NCI-H526 (cell line): ENCODE results near the gene MTMR8.
"Not testable (repeated sequence)": the region's sequence is repeated elsewhere in the genome, so short reads cannot be mapped to it uniquely, and the experiment has no call there.

Experiments used
- DNase-seq, 2 experiments: peaks; one replicate each; lab custom pipeline; 2025; lab: John Stamatoyannopoulos, UW

MTMR8 gene

DNA sequence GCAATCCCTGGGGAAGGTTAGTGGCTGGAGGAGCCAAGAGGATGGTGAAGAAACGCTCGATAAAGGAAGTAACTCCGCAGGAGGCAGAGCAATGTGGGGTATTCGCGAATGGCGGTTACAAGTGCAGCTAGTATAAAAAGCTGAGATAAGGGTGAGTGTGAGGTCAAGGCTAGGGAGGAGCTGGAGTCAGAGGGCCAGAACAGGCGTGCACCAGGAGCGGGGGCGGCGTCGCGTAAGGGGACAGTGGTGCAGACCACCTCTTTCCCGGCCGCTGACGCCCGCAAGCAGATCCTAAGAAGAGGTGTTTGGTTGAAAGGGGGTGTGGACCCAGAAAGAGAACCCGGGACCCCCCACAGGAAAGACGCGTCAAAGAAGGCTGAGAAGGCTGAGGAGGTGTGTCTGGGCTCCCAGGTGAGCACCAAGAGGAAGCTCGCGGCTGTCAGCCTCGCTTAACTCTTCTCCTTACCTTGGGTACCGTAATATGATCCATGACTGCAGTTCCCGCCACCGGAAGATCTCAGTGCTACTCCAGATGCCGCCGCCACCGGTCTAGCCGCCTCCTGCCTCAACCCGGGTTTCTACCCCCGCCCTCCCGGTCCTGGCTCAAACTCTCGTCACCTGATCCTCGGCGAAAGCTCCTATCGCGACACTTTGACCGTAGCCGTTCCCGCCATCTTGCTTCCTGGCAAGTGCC lies at the start of gene MTMR8:
Gene MTMR8, minus strand, starts transcription at position 579 of the 694 bp plus-strand sequence. Its CDS starts 89 bp downstream, at position 490.
- DNase-seq = peak; percentile 71 to 83

GRCh38 chrX:64439551-64439950 lies 44.3 kb upstream of the MTMR8 start:
- no peak for DNase-seq

- DNase-seq = no peak
These were observed 42.4 kb upstream of the MTMR8 start for GRCh38 chrX:64437665-64438064.

- DNase-seq = no peak
These were observed 42.0 kb upstream of the MTMR8 start for GRCh38 chrX:64437218-64437617.

GRCh38 chrX:64428371-64428770 lies 33.1 kb upstream of the MTMR8 start:
- DNase-seq = no peak

DNA sequence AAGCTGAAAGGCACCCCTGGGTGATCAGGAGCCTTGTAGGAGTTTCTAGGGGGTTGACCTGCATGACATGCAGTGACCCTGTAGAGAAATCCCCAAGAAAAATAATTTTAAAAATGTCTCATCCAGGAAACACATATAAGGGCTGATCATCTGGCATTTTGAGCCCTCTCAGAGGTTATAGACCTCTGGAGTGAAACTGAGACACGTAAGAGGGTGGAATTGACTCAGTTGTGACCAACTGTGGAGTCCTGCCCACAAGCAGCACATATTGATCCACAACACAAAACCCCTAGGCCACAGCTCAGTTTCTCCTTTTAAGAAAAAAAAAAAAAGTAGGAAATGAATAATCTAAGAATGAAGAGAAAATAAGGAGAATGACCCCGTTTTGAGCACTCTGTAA lies 32.5 kb upstream of the MTMR8 start:
- DNase-seq = no peak

GRCh38 chrX:64427281-64427680 lies 32.0 kb upstream of the MTMR8 start:
- no peak for DNase-seq

- DNase-seq = not testable (repeated sequence)
These were observed 14.5 kb upstream of the MTMR8 start for GRCh38 chrX:64409730-64410129.

DNA sequence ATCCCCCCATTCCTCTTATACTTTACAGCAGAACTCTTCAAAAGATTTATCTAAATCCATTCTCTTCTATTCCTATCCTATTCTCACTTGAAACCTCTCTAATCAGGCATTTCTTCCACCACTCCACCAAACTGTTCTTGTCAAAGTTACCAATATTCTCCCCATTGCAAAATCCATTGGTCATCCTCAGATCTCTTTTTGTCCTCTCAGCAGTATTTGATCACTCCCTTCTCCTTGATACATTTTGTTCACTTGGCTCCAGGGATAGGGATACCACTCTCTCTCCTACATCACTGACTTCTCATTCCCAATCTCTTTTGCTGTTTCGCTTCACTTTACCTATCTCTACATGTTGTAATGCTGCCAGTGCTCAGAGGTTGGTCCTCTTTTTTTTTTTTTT lies 2.8 kb upstream of the MTMR8 start:
- DNase-seq = no peak

- DNase-seq = no peak
These were observed 297 bp upstream of the MTMR8 start for GRCh38 chrX:64395568-64395929.

- no peak for DNase-seq
These were observed 986 bp downstream of the MTMR8 start for GRCh38 chrX:64394059-64394873.

DNA sequence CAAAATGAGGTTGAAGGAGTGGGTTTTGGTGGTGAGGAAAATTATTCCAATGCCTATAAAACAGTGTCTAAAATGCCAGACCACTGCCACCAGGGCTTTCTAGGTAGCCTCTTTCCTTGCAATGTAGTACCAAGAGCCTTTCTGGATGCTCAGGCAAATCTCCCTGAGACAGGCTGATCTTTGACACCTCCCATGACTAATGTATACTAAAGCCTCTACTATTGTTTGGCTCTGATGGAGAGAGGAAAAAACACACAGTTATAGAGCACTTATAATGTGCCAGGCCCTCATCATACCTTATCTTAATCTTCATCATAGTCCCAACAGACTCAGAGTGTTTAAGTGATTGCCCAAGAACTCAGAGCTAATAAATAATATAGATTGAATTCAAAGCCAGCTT lies 5.8 kb downstream of the MTMR8 start:
- DNase-seq = no peak

DNA sequence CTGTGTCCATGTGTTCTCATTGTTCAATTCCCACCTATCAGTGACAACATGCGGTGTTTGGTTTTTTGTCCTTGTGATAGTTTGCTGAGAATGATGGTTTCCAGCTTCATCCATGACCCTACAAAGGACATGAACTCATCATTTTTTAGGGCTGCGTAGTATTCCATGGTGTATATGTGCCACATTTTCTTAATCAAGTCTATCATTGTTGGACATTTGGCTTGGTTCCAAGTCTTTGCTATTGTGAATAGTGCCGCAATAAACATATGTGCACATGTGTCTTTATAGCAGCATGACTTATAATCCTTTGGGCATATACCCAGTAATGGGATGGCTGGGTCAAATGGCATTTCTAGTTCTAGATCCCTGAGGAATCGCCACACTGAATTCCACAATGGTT lies 14.5 kb downstream of the MTMR8 start:
- not testable (repeated sequence) for DNase-seq

- no peak for DNase-seq
These were observed 15.3 kb downstream of the MTMR8 start for GRCh38 chrX:64379924-64380323.

DNA sequence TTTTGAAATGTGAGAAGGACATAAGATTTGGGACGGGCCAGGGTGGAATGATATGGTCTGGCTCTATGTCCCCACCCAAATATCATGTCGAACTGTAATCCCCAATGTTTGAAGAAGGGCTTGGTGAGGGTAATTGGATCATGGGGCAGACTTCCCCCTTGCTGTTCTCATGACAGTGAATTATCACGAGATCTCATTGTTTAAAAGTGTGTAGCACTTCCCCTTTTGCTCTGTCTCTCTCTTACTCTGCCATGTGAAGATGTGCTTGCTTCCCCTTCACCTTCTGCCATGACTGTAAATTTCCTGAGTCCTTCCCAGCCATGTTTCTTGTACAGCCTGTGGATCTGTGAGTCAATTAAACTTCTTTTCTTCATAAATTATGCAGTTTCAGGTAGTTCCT lies 17.5 kb downstream of the MTMR8 start:
- no peak for DNase-seq

- no peak for DNase-seq
These were observed 43.2 kb downstream of the MTMR8 start for GRCh38 chrX:64352081-64352480.

DNA sequence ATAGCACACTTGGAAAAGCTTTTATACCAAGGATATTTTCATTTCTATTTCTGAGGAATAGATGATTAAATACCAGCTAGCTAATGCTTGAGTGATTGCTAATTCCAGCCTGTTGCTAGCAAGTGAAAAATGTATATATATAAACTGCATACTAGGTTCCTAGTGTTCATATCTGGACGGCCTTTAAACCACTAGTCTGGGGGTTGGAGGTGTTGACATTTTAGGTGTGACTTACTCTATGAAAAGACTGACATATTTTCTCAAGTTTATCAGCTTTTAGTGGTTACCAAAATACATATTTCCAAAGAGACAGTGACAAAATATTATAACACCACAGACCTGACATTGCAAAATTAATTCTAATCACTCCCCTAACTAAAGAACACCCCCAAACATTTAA lies 44.7 kb downstream of the MTMR8 start:
- no peak for DNase-seq

DNA sequence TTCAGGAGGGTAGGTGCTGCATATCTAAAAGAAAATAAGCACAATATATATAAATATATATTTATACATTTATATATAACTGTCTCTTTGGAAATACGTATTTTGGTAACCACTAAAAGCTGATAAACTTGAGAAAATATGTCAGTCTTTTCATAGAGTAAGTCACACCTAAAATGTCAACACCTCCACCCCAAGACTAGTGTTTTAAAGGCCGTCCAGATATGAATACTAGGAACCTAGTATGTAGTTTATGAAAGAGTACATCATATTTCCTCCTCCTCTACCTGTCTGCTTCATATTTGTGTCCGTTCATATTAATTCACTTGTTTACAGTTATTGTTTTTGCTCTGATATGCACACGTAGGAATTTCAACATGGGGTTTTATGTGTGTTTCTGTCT lies 45.2 kb downstream of the MTMR8 start:
- no peak for DNase-seq

- no peak for DNase-seq
These were observed 52.4 kb downstream of the MTMR8 start for GRCh38 chrX:64342811-64343210.

DNA sequence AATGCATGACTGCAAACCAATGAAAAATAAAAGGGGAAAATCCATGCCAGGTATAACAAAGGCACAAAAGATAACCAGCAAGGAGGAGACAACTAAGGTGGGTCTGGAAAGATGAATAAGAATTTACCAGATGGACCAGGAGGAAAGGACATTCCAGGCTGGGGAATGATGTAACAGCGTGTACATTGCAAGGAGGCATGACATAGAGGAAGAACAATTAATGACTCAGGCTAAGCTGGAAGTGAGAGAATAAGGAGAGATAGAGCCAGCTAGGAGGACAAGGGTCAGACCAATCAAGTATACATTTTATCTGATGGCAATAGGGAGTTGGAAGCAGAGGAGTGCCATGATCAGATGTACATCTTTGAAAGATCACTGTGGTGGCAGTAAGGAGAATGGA lies 57.0 kb downstream of the MTMR8 start:
- DNase-seq = no peak

DNA sequence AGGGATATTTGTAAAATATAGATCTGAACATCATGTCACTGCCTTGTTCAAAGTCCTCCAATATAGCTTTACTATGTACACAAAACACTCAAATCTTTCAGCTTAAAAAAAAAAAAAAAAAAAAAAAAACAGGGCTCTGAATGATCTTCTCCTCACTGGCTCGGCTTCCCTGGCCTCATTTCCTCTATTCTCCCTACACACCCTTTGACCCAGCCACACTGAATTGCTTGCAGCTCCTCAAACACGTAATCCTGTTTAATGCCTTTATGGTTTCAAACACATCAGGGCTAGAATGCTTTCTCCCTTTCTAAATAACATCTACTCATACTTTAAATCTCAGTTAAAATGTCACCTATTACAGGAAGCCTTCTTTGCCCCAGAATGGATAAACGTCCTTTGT lies 60.8 kb downstream of the MTMR8 start:
- DNase-seq = no peak

DNA sequence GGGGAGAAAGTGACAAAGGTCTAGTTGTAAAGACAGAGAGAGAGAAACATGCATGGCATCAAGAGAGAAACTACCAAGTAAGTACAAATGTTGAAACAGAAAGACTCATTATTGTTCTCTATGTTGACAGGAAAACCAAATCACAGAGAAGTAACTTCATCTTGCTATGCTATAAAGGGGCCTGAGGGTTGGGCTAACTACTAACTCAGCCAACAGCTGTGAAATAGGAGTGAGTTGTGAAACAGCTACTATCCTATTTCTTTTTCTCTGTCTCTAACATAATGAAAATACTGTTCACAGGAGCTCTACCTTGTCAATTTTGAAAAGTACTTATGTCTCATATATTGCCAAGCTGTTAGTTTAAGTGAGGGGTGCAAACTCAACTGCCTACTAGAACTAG lies 65.0 kb downstream of the MTMR8 start:
- DNase-seq = no peak

GRCh38 chrX:64321507-64321906 lies 73.7 kb downstream of the MTMR8 start:
- DNase-seq = no peak

DNA sequence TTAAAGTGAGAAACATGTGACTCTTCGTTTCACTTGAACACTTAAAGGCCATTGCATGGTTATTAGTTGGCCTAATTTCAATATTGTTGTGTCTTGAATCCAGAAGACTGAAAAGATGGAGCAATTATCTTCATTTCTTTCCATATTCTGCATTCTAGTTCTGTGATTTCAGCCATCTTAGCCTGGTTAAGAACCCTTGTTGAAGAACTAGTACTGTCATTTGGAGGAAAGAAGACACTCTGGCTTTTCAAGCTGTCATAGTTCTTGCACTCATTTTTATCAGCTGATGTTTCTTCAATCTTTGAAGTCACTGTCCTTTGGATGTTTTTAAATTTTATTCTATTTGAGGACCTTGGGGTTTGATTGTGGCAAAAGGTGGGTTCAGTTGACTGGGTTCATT lies 81.6 kb downstream of the MTMR8 start:
- no peak for DNase-seq
